ENCODE data around the gene ZFYVE28. TPM values are rescaled to one million over a fixed set of nuclear protein-coding genes. Genes with fewer than 3 reads are reported as not detected.

The ZFYVE28 gene
- total and polyA plus RNA-seq, 2 of the 8 experiments (the other 6 are each of a cell fraction or from before 2014, with no cell fraction given) = 1.7 to 4.9 TPM

- H2BK12ac ChIP-seq (ENCODE audit: low read depth, low read length) = no peak overlapping the region
- no peaks in the 10 kb centered on the region; a peak in 1 of 4 replicates for H3K9me3 ChIP-seq (ENCODE audit: insufficient read depth in 2 of 2, low read depth in 1 of 2, low read length in 1 of 2)
- no peak overlapping the region for H3K23ac ChIP-seq (ENCODE audit: insufficient read length)
- no peak overlapping the region for H3K56ac ChIP-seq (replicated peaks; ENCODE audit: insufficient read length, low read depth, low read length)
- no peak overlapping the region for H3K14ac ChIP-seq (ENCODE audit: insufficient read length)
- peaks cover 0 to 3% (median under 1%) of the 10 kb centered on the region in 4 experiments; a peak in 2 of 8 replicates for H3K36me3 ChIP-seq (ENCODE audit: control insufficient read depth in 2 of 4, insufficient read depth in 4 of 4, low read length in 3 of 4)
- no peak for DNase-seq (ENCODE audit: low read depth in 1 of 2, low spot score in 2 of 2)
- no peak overlapping the region for H3K4me2 ChIP-seq (ENCODE audit: insufficient read depth in 1 of 2, low read depth in 2 of 2, low read length in 2 of 2)
- no peak overlapping the region for H4K8ac ChIP-seq (ENCODE audit: extremely low read depth, insufficient read depth, low read length)
- H3K23me2 ChIP-seq (ENCODE audit: low read depth, low read length) = no peaks in the 10 kb centered on the region
- no peaks in the 10 kb centered on the region for H3K4me1 ChIP-seq (replicated peaks in 1 of 4; ENCODE audit: control insufficient read depth in 3 of 4, insufficient read depth in 4 of 4, low read length in 3 of 4)
- 0 out of 2 replicates have a peak overlapping the region, but pooled peaks have one; percentile 46 for H2BK15ac ChIP-seq (ENCODE audit: low read length)
- H4K91ac ChIP-seq (replicated peaks; ENCODE audit: insufficient read length, low read length) = no peak overlapping the region
- no peak overlapping the region for H3K18ac ChIP-seq (ENCODE audit: extremely low read depth, low read length)
- FAIRE-seq = no peak
- no peak overlapping the region for H2BK20ac ChIP-seq (ENCODE audit: low read length)
- H4K5ac ChIP-seq (ENCODE audit: insufficient read length, low read depth, low read length) = no peak overlapping the region
- no peak overlapping the region for H2BK120ac ChIP-seq (replicated peaks; ENCODE audit: low read depth, low read length)
- H3K27me3 ChIP-seq (replicated peaks in 1 of 4; ENCODE audit: control insufficient read depth in 3 of 4, extremely low read depth in 1 of 4, insufficient read depth in 3 of 4, low read length in 3 of 4) = no peaks in the 10 kb centered on the region
- peaks cover 0 to 4% of the 10 kb centered on the region in 2 experiments for H4K20me1 ChIP-seq (replicated peaks in 1 of 2; ENCODE audit: control insufficient read depth in 1 of 2, insufficient read depth in 2 of 2, low read length in 2 of 2)
- no peak overlapping the region for H2AFZ ChIP-seq (ENCODE audit: low read length)
- H3K4me3 ChIP-seq (ENCODE audit: extremely low read depth in 1 of 4, insufficient read depth in 2 of 4, low read depth in 3 of 4, low read length in 4 of 4) = no peak overlapping the region
- ChIA-PET POLR2A (ENCODE audit: partially characterized antibody) (interaction anchor here (1.0 to 1.3 kb wide), 2 partner anchors 15 to 177 kb away, joined by 3 read pairs; no protein-coding TSS in a partner anchor), CTCF (ENCODE audit: partially characterized antibody) (interaction anchor here (2.5 kb wide), 1 partner anchor 25 kb away, joined by 7 read pairs; no protein-coding TSS in a partner anchor)
- TF ChIP-seq BACH1 (IDR thresholded peaks at IDR 0.05; ENCODE audit: low read length) (no peak), YY1 (IDR thresholded peaks at IDR 0.05; ENCODE audit: low read depth, low read length) (no peak), BRCA1 (IDR thresholded peaks at IDR 0.05; ENCODE audit: low read depth, low read length) (no peak), POLR2AphosphoS5 (IDR thresholded peaks at IDR 0.05; ENCODE audit: low read depth, low read length) (no peak)
- no peak overlapping the region for H3K4ac ChIP-seq (replicated peaks; ENCODE audit: insufficient read length, low read depth, low read length)
- WGBS, 2 experiments (ENCODE audit: extremely low coverage in 1 of 2, insufficient coverage in 1 of 2, insufficient read length in 1 of 2, insufficient replicate concordance in 2 of 2, low coverage in 1 of 2, low lambda C conversion rate in 2 of 2, missing lambda C conversion rate in 1 of 2) = 89% methylated on average over 7 of the region's 7 CpGs; no CpG with 5 or more reads in 1 of the 2 experiments
- no peak overlapping the region for H2BK5ac ChIP-seq (ENCODE audit: low read depth, low read length)
- no peak overlapping the region for H3K9ac ChIP-seq (replicated peaks in 1 of 4; ENCODE audit: extremely low read depth in 1 of 4, low read depth in 3 of 4, low read length in 3 of 4)
- no peak overlapping the region for H2AK5ac ChIP-seq (ENCODE audit: low read depth, low read length)
- H3K79me1 ChIP-seq (ENCODE audit: low read depth, low read length) = no peaks in the 10 kb centered on the region; the same call in 1 of the 2 replicates
- peaks cover 0 to 13% of the 10 kb centered on the region in 2 experiments; a peak in 3 of 4 replicates for H3K79me2 ChIP-seq (ENCODE audit: control insufficient read depth in 1 of 2, insufficient read depth in 2 of 2, low read length in 2 of 2)
- H3K27ac ChIP-seq (ENCODE audit: low read depth, low read length) = no peak overlapping the region
Observed at GRCh38 chr4:2245057-2245786, 173.2 kb downstream of the ZFYVE28 start.

Measured in H1 (cell line).